ENCODE results near the gene WDFY4.

Gene WDFY4

GRCh38 chr10:48772059-48772458 lies 87.4 kb downstream of the WDFY4 start:
- peak; percentile 28 for DNase-seq (ENCODE audit: low spot score)

- DNase-seq (ENCODE audit: low spot score): peak; percentile 21
Observed at GRCh38 chr10:48773580-48773979, 88.9 kb downstream of the WDFY4 start.

- no peak for DNase-seq (ENCODE audit: low spot score)
Observed at GRCh38 chr10:48774416-48775205, 89.9 kb downstream of the WDFY4 start.

GRCh38 chr10:48775206-48775517 lies 90.5 kb downstream of the WDFY4 start:
- DNase-seq (ENCODE audit: low spot score): no peak

GRCh38 chr10:48776005-48776522 lies 91.4 kb downstream of the WDFY4 start:
- DNase-seq (ENCODE audit: low spot score): no peak

- DNase-seq (ENCODE audit: low spot score): peak; percentile 32
Observed at GRCh38 chr10:48776528-48776927, 91.9 kb downstream of the WDFY4 start.

GRCh38 chr10:48777110-48777509 lies 92.4 kb downstream of the WDFY4 start:
- DNase-seq (ENCODE audit: low spot score): no peak

GRCh38 chr10:48778193-48778857 lies 93.7 kb downstream of the WDFY4 start:
- no peak for DNase-seq (ENCODE audit: low spot score)

- DNase-seq (ENCODE audit: low spot score): no peak
Observed at GRCh38 chr10:48779077-48779476, 94.4 kb downstream of the WDFY4 start.

GRCh38 chr10:48779546-48780152 lies 95.0 kb downstream of the WDFY4 start:
- DNase-seq (ENCODE audit: low spot score): peak; percentile 15

GRCh38 chr10:48780341-48780740 lies 95.7 kb downstream of the WDFY4 start:
- DNase-seq (ENCODE audit: low spot score): peak; percentile 10

- no peak for DNase-seq (ENCODE audit: low spot score)
Observed at GRCh38 chr10:48782386-48782785, 97.7 kb downstream of the WDFY4 start.

GRCh38 chr10:48784031-48784430 lies 99.4 kb downstream of the WDFY4 start:
- DNase-seq (ENCODE audit: low spot score): no peak

- no peak for DNase-seq (ENCODE audit: low spot score)
Observed at GRCh38 chr10:48785796-48786195, 101.1 kb downstream of the WDFY4 start.

- DNase-seq (ENCODE audit: low spot score): no peak
Observed at GRCh38 chr10:48786606-48787282, 102.1 kb downstream of the WDFY4 start.

- DNase-seq (ENCODE audit: low spot score): no peak
Observed at GRCh38 chr10:48788554-48788953, 103.9 kb downstream of the WDFY4 start.

GRCh38 chr10:48789486-48790456 lies 105.1 kb downstream of the WDFY4 start:
- no peak for DNase-seq (ENCODE audit: low spot score)

GRCh38 chr10:48790457-48791044 lies 105.9 kb downstream of the WDFY4 start:
- no peak for DNase-seq (ENCODE audit: low spot score)

GRCh38 chr10:48791267-48791928 lies 106.7 kb downstream of the WDFY4 start:
- no peak for DNase-seq (ENCODE audit: low spot score)

GRCh38 chr10:48792121-48792520 lies 107.4 kb downstream of the WDFY4 start:
- DNase-seq (ENCODE audit: low spot score): no peak

Measured in D341Med (cell line).